GM18526 (cell line): ENCODE data around the gene IFNA2.

Source experiments
- POLR2A ChIP-seq: IDR thresholded peaks from 3 replicates; pipeline ENCODE4 v1.6.1; 2011; ENCODE audit not compliant: insufficient read length; ENCODE audit errors: extremely low read depth

IFNA2 gene

DNA sequence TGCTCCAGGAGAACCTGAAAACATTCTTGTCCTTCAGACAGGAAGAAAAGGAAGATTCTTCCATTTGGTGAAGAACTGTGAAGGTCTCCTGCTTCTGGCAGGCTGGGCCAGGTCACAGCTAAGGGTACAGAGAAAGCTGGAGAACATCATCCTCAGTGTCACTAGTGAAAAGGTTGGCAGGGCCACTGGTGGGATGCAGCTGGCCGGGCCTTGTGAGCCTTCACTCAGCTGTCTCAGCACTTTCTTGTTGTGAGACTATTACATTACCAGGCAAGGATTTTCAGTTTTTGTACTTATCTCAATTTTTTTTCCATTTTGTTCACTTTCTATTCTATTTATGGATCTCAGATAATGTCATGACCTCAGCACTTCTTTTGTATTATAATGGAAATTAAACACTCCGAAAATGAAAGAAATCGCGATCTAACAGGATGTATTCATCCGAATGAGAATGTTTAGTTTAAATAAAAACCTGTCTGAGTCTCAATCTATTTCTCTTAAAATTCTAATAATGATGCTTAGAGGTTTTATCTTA lies 13.8 kb upstream of the IFNA2 start:
- no peak for TF ChIP-seq POLR2A

DNA sequence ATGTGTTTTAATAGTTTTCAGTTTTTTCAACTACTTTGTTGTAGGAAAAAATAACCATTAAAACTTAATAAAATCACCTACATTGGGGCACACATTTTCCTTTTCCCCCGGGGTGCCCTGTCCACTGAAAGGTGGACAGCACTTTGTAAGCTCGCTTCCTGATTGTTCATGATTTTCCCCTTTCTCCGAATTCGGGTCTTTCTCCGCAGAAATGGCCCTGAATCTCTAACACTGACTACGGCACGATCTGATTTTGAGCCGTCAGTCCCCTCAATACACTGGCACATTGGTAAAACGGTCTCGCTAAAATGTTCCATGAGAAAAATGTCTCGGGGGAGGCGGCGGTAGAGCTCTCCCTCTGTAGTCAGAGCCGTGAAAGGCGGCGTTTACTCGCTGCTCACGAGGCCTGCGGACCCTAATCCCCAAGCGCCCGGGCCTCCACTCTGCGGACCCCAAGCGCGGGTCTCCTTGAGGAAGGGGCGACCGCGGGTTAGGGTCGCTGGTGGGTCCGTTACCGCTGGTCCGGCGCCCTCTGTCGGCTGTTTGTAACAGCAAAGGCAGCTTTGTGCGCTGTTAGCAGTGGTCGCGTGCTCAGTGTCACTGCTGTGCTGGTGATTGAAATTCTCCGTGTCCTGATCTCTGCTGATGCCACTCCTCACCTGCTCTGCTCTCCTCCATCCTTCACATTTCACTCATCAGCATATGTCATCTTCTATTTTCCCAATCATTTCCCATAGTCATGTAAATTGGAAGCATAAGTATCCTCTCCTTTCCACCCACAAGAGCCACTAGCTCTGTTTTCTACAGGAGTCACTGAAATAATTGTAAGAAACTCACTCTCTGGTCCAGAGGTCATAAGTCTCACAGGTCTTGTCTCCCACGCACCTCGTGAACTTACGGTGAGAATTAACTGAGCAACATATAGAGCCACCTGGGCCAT lies 10.8 kb upstream of the IFNA2 start:
- TF ChIP-seq POLR2A = no peak

DNA sequence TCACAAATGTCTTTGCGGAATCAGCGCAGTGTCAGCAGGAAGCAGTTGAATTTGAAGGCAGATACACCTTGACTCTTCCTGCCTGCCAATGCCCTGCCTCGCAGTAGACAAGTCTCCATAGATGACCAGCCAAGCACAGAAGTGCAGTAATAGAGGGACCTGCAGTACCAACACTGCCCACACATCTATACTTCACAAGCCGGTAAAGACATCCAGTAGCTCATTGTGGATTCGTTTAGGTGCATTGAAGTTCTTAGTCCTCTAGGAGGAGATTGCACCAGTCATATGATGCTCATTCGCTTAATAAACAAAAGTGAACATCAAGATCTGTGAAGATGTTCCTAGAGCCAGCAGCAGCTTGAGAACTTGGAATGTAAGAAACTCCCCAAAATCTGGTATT lies 7.1 kb upstream of the IFNA2 start:
- no peak for TF ChIP-seq POLR2A

- no peak for TF ChIP-seq POLR2A
Observed at GRCh38 chr9:21383627-21384026, 1.6 kb downstream of the IFNA2 start.

DNA sequence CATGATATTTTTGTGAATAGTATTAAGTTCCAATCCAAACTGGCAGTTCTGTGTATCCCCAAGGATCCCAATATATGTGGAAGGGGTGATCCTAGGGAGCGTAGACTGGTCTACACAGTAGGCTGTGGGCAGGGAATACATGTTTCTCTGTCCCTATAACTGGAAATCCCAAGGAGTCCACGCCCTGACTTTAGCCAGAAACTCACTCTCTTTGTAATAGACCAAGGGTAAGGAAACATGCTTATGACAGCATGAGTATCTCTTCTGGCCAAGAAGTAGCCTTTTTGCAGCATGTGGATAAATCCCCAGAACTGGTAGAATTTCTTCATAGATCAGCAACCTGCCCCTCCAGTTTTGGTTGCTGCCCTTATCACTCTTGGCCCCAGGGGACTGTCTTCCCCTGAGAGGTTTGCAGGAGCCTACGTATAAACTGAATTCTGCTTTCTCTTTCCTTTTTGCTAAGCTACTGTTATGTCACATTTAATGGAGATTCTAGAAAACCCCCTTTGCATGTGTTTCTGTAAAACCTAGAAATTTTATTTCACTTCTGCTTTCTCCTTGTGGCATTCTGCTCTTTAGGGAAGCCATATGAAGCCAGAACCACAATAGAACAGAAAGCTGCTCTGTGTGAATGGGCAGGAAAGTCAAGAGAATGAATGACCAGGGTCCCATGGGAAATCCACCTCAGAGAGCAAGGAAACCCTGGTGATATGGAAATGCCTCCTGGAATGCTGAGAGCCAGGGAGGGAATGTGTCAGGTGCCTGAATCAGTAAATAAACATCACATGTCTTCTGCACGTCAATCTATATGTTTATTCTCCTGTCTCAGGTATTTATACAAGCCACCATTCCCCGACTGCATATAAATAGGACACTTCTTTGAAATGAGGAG lies 3.5 kb downstream of the IFNA2 start:
- TF ChIP-seq POLR2A = no peak

DNA sequence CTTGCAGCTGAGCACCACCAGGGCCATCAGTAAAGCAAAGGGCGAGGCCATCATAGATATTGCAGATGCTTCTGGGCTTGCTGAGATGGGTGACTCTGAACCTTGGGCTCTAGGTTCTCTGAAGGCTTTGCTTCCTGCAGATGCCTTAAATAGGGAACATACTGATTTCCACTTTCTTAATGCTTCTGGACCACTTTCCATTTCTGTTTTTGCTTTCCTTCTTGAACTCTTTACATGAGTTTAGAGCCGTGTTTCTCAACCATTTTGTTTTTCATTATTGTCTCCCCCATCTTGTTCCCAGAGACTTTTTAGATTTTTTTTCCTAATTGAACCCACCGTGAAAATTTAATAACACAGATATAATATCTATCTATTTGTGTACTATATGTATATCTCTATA lies 17.2 kb downstream of the IFNA2 start, which contains the start of gene IFNA13:
TSS of gene IFNA13 (minus strand) at position 101 of the 400 bp plus-strand sequence. CDS start at position 54, 47 bp downstream.
- TF ChIP-seq POLR2A = no peak

DNA sequence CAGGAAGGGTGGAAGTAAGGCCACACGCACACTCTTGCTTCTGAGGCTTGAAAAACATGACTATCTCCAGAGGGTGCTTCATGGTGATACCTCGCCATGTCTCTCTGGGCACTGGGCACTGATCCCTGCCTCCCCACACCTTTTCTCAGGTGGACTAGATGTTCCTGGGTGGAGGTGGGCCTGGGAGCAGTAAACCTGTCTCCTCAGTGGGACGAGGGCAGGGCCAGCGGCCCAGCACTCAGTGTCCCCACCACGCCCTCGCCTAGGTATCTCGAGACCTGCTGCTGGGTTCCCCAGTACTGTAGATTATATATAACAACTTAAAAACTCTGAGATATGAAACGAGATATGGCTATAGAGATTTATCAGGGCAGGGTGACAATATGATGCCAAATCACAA lies 22.9 kb downstream of the IFNA2 start:
- TF ChIP-seq POLR2A = no peak

GRCh38 chr9:21357479-21358460 lies 27.4 kb downstream of the IFNA2 start:
- TF ChIP-seq POLR2A = no peak

DNA sequence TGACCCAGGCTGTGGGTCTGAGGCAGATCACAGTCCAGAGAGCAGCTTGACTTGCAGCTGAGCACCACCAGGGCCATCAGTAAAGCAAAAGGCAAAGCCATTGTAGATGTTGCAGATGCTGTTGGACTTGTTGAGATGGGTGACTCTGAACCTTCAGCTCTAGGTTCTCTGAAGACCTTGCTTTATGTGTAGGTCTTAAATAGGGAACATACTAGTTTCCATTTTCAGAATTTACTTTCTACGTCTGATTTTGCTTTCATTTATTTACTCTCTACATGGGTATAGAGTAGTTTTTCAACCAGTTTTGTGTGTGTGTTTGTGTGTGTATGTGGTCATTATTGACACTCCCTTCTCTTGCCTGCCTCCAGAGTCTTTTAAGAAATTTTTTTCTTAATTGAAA lies 34.4 kb downstream of the IFNA2 start, which contains the start of gene IFNA6:
TSS of gene IFNA6 (minus strand) at position 101 of the 400 bp plus-strand sequence. CDS start at position 101, 0 bp downstream.
- no peak for TF ChIP-seq POLR2A

DNA sequence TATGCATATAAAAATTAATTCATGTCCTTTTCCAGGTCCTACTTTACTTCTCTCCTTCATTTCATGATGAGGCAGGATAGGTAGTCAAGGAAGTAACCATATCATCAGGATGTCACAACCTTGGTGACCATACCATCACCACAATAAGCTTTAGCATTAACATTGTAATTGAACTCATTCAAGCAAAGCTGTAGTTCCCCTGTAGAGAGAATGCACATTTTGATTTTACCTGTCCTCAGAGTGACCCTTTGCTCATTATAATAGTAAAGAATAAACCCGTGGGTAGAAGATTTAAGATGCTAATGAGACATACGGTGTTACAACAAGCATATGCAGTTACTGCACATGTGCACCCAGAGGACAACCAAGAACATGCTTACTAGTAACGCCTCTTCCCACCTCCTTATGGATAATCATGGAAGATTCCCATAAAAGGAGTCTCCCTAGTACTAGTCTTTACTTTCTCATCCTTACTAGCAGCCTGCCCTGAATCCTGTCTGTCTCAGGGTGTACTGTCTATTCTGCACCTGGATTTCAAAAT lies 36.7 kb downstream of the IFNA2 start:
- no peak for TF ChIP-seq POLR2A

DNA sequence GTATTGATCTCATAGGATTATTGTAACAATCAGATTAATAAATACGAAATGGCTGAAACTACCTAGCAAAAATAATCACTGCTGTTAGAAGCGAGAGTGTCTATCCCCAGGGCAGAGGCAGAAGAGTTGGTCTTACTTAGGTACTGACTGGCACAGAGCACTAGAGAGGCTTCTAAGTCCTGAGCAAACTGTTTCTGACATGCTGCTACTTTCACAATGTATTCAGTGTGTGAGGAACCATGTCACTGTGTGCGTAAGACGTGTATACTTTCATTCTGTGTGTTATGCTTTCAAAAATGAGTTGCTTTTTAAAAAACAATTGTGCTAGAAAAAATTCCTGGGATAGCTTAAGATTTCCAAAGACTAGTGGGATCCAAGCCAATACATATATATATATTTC lies 44.5 kb downstream of the IFNA2 start:
- no peak for TF ChIP-seq POLR2A

- no peak for TF ChIP-seq POLR2A
Observed at GRCh38 chr9:21336457-21336856, 48.7 kb downstream of the IFNA2 start.

DNA sequence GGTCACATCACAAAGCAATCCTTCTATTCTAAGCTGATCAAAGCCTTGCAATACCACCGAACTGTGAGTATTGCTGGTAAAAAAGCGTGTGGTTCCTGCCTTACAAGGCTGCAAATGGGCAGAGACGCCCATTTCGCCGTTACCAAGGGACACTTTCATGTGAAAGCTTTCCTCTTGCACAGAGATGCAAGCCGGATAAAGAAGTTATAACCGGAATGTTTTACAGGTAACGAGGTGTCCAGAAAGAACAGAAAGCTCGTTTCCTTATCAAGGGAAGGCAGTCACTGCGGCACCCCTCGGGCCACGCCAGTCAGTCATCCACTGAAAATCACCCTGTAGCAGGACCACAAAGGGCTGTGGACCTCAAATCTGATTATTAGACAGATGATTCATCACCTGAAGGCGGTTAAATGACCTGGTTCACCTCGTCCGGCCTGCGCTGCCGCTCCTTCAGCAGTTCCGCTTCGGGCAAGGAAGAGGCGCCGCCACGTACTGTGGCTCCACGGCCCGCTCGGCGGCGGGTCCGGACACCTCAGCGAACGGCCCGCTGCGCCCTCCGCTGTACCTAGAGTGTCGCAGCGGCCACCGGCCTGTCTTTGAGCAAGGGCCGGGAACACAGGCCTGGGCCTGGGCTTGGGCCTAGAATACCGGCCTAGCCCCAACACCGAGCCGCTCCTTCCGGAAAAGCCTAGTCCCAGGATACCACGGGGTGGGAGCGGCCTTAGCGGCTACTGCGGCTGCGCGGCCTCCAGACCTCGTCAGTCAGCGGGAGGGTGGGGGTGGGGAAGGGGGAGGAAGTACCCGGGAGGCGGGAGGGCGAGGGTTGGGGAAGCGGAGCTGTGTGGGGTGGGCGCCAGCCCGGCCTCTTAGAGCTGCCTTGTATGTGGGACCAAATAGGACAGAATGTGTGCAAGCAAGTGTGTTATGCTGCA lies 50.2 kb downstream of the IFNA2 start, which contains the start of gene KLHL9:
TSS of gene KLHL9 (minus strand) at position 704 of the 932 bp plus-strand sequence. CDS start at position 159, 545 bp downstream.
- TF ChIP-seq POLR2A = peak; percentile 84
